Raji (cell line): Measurements from ENCODE around the gene EBI3.

ENCODE experiments used
- POLR2A ChIP-seq: IDR thresholded peaks from 2 replicates; pipeline ENCODE4 v1.6.1; 2011; ENCODE audit warnings: low read depth, low read length, control low read depth; ENCODE audit not compliant: insufficient read depth

EBI3 gene

DNA sequence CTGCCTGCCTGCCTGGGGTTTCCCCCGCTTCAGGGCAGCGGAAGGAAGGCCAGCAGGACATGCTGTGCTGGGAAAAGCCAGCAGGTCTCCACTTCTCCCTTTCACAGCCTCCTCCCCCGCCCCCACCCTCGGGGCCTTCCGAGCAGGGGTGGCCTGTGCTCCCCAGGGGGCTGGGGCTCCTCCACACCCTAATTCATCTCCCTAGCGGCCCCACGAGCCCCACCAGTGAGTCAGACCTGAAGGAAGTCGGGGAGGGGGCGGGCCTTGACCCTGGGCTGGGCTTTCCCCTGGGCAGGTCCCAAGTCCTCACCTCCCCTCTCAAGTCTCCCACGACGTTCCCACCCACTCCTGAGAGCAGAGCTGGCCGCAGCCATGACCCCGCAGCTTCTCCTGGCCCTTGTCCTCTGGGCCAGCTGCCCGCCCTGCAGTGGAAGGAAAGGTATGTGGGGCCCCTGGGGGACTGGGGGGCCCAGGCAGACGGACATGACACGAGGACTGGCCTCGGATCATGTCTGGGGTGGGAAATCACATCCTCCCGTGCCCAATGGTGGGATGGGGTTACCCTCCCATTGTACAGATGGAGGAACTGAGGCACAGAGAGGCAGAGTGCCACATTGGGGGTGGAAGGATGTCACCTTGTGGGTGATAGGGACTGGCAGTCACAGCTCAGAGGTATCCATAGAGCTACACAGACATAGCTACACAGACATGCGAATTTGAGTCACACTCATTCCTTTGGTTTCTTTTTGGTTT lies at the start of gene EBI3:
Gene EBI3 (plus strand): TSS at position 345 of the 753 bp plus-strand sequence. CDS start 28 bp downstream, at position 373.
- peak; percentile 38; the same call in 1 of the 2 replicates for TF ChIP-seq POLR2A

DNA sequence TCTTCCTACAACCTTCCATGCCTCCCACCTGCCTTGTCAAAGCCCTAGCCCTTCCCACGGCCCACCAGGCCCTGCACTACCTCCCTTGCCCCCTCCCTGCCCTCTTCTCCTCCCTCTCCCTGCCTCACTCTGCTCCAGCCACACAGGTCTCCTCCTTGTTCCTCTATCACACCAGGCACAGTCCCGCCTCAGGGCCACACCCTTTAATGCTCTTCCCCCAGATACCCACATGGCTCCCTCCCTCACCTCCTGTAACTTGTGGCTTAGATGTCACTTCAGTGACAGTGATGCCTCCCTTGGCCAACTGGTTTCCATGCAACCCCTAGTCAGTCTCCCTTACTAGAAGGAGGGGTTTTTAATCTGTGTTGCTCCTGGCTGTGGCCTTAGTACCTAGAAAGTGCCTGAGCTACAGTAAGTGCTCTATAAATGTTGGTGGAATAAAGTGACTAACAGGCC lies 48.2 kb upstream of the EBI3 start:
- TF ChIP-seq POLR2A, result no peak

DNA sequence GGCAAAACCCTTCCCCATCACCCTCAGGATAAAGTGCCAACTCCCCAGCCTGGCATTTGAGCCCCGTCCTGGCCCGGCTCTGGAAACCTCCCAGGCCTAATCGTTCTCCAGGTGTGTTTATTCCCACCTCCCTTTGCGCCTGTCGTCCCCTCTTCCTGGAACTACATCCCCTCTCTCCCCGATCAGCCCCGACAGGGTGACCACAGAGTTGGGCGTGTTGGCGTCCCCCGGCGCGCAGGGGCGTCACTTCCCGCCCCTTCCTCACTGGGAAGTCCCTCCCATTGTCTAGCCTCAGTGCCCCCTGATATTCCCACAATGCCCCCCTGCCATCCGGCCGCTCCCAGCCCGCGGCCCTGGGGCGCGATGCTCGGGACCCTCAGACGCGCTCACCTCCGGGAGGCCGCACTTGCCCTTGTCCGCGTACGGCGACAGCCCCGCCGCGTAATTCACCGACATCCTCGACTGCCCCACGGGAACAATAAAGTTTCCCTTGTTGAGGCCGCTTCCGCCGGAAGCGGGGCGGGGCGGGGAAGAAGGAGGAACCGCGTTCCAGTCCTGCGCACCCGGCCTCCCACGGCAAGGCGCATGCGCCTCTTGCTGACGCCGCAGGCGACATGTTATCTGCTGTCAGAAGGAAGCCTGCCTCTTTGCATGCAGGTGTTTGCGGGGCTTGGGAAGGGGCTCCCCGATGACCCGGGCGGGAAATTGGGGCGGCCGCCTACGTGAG lies 47.1 kb upstream of the EBI3 start, which contains the start of the genes ANKRD24 and SIRT6:
Gene ANKRD24 (plus strand): TSS at position 606 of the 727 bp plus-strand sequence. CDS start 3,737 bp downstream, outside the sequence.
Gene SIRT6 (minus strand): TSS at position 480 of the 727 bp plus-strand sequence. CDS start 24 bp downstream, at position 456.
- TF ChIP-seq POLR2A, result peak; percentile 82

DNA sequence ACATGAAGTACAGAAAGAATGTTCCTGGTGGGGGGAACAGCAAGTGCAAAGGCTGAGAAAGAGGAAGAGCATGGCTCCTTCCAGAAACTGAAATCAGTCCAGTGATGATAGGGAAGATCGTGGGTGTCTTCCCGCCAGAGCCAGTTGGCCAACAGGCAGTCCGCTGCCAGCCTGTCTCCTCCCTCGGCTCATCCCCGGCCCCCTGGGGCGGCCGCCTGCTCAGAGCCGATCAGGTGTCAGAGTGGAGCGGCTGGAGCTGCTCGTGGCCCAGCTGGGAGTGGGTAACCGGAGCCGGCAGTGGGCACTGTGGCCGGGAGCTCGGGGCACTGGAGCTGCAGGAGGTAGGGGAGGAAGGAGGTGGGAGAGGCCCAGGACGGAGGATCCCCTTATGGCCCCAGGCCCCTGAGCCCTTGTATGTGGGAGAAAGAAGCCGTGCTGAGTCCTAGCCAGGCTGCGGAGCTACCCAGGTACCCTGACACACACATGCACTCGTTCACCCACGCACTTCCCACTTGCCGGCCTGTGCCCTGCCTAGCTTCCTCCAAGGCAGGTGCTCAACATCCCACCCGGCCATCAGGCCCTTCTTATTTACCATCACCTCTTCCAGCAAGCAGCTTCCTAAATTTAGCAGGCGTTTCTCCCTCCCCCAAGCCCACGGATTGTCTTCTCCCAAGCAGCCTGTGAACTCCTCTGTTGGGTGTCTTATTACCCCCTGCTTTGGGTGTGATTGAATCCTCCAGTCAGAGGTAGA lies 45.2 kb upstream of the EBI3 start:
- TF ChIP-seq POLR2A, result no peak

DNA sequence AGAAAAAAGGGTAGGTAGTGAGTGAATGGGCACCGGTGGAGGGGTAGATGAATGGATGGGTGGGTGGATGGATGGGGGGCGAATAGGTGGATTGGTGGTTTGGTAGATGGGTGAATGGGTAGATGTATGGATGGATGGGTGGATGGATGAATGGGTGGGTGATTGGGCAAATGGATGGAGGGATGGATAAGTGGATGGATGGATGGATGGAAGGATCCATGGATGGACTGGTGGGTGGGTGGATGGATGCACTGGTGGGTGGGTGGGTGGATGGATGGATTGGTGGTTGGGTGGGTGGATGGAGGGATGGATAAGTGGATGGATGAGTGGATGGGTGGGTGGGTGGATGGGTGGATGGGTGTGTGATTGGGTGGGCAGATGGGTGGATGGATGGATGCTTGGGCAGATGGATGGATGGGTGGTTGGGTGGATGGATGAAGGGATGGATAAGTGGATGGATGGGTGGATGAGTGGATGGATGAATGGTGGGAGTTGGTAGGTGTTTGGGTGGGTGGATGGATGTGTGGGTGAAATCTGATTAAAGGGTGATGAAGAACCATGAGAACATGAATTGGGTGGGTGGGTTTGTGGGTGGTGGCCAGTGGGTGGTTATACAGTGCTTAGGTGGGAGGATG lies 44.5 kb upstream of the EBI3 start:
- no peak for TF ChIP-seq POLR2A

DNA sequence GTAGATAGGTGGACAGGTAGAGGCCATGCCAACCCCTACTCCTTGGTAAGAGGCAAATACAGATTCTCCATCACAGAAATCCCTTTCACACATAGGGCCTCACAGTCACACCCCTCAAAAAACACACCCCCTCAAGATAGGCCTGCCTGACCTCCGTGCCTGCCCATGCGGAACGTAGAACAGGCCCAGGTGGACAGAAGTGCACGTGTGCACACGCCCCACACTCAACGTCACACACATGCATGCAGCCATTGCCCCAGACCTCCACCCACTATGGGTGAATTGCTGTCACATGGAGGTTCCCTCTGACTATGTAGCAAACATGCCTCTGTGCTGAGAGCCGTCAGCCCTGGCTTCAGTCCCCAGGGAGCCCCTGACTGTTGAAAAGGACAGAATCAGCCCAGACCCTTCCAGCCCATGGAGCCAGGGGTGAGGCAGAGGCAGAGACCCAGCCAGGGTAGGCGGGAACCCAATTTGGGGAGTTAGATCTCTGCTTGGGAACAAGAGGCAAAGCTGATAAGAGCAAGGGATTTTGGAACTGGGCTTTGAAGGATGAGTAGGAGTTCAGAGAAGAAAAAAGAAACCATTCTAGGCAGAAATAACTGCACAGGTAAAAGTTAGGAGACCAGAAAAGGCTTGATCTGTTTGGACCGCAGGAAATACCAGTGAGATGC lies 43.8 kb upstream of the EBI3 start:
- no peak for TF ChIP-seq POLR2A

DNA sequence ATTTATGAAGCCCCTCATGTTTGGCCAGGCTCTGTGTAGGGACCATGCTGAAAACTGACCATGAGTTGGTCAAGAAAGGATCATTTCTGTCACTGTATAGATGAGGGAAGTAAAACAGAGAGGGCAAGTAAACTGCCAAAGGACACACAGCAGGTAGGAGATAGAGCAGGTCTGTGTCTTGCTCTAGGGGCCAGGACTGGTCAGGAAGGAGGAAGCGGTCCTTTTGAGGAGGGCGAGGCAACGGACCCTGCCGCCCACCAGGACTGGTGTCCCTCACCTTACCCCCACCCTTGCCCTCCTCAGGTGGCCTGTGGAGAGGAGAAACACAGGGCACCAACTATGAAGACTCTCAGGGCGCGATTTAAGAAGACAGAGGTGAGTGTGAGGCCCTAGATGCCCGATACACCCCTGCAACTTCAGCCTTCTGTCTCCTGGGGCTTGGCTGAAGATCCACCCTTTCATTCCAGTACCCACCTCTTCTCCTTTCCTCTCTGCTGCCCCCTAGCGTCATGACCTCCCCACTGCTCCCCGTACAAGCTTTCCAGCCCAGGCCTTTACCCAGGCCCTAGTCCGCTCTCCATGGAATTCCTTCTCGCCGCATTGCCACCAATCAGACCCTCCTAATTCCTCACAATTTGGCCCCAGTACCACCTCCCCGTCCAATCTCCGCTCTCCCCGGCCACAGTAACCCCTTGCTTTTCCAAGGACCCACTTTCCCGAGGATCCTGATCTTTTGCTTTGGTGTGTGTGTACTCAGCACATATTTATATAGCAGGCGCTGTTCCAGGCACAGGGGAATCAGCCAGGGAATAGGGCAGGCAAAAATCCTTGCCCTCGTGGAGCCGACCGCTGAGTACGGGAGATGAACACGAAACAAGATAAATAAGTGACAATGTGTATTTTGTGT lies 43.0 kb upstream of the EBI3 start:
- TF ChIP-seq POLR2A, result no peak

DNA sequence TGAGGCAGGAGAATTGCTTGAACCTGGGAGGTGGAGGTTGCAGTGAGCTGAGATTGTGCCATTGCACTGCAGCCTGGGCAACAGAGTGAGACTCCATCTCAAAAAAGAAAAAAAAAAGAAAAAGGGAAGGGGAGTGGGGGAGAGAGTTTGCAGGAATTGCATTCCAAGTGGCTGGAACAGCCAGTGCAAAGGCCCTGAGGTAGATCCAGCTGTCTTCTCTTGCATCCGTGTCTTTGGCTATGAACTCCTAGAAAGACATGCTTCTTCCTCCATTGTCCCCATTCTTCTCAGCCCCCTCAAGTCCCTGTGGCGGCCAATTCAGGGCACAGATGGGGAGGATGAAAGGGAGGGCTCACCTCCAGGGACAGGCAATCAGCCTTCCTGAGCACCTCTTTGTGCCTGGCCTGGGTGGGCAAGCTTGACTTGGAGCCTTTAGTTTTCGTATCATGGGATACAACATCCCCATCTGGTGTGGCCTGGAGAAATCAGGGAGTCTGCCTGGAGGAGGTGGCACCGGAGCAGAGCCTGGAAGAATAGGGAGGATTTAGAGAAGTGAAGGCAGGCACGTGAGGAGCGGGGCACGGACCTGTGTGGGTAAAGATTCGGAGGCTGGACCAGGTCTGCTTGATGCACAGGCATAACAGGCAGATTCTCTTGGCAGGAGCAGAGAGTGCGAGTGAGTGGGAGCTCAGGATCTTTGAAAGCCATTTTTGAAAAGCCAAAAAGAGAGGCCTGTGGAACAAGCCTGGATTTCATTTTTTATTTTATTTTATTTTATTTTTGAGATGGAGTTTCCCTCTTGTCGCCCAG lies 41.8 kb upstream of the EBI3 start:
- no peak for TF ChIP-seq POLR2A

DNA sequence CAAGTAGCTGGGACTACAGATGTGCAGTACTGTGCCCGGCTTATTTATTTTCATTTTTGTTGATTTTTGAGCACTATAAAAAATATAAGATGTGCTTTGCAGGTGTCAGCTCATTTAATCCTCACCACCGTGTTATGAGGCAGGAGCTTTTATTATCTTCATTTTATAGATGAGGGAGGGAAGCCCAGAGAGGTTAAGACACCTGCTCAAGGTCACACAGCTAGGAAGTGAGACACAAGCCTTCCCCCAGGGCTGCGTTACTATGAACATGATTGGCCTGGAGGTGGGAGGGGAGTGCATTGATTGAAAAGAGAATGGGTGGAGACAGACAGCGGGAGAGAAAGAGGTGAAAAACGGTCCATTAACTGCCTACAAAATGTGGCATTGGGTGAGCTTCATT lies 39.7 kb upstream of the EBI3 start:
- TF ChIP-seq POLR2A, result no peak

DNA sequence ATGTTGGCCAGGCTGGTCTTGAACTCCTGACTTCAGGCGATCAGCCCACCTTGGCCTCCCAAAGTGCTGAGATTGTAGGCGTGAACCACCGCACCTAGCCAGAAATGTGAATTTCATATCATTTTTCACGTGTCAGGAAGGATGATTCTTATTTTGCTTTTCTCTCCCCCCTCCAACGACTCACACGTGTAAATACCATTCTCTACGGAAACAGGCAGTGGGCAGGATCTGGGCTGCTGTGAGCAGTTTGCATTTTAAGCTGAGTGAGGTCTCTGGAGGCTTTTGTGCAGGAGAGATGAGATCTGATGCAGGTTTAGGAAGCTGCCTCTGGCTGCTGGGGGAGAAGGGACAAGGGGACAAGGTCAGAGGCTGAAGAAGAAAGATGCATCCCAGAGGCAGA lies 35.0 kb upstream of the EBI3 start:
- no peak for TF ChIP-seq POLR2A

DNA sequence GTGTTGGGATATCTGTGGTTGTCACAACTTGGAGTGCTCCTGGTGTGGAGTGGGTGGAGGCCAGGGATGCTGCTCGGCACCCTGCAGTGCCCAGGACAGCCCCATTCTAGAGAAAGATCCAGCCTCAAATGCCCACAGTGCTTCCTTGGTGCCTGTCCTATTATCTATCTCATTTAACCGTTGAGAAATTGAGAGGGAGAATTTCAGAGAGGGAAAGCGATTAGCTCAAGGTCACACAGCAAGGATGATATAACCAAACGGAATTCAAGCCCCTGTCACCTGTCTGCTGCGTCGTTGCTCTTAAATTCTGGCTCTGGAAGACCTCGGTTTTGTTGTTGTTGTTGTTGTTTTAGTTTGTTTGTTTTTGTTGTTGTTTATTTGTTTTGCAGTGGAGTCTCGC lies 33.3 kb upstream of the EBI3 start:
- no peak for TF ChIP-seq POLR2A

DNA sequence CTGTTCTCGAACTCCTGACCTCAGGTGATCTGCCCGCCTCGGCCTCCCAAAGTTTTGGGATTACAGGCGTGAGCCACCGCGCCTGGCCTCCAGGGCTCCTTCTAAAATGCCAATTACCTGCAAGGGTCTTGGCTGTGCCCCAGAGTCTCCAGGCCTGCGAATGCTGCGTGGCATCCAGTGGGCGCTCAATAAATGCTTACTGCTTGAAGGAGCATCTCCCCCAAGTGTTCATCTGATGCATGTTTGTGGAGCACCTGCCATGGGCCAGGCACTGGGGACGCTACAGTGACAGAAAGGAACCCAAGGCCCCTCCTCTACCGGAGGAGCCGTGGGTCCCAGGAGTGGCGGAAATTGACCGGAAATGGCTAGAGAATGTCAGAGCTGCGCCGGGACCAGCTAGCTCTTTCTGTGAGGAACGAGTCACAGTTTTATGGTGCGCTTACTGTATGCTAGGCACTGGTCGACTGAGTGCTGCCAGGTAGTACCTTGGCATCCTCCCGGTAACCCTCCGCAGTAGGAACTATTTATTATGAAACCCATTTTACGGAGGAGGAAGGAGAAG lies 32.7 kb upstream of the EBI3 start:
- TF ChIP-seq POLR2A, result no peak

DNA sequence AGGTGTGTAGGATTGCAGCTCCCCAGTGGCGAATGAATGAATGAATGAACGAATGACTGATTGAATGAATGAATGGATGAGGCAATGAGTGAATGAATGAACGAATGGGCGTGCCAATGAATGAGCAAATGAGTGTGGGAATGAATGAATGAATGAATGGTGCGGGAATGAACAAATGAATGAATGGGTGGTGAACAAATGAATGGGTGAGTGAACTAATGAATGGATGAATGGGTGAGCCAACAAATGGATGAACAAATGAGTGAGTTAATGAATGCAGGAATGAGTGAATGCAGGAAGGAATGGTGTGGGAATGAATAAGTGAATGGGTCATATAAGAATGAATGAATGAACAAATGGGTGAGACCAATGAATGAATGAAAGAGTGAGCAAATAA lies 32.1 kb upstream of the EBI3 start:
- TF ChIP-seq POLR2A, result no peak
